ENCODE results near the gene MAP3K7CL. TPM values are rescaled to one million over a fixed set of nuclear protein-coding genes. Genes with fewer than 3 reads are reported as not detected.

MAP3K7CL gene
- total RNA-seq, 2 experiments from 2014 or later: 4.9 to 6.3 TPM

- Mint-ChIP-seq H3K27ac (no peak overlapping the region), H3K9me3 (no peaks in the 10 kb centered on the region), H3K4me3 (no peak overlapping the region), H3K27me3 (ENCODE audit: low read depth) (no peaks in the 10 kb centered on the region), H3K4me1 (ENCODE audit: low read depth) (peaks cover 4% of the 10 kb centered on the region), H3K36me3 (ENCODE audit: low read depth) (peaks cover 4% of the 10 kb centered on the region)
- CTCF ChIA-PET: no interaction called here
- intact Hi-C loops (cut with micrococcal nuclease): no loop called here
- no peak for DNase-seq
Observed at GRCh38 chr21:29176471-29177120, 46.2 kb downstream of the MAP3K7CL start.

GRCh38 chr21:29177800-29178199 lies 47.4 kb downstream of the MAP3K7CL start:
- intact Hi-C loops (cut with micrococcal nuclease): no loop called here
- no peak overlapping the region for H3K4me3 Mint-ChIP-seq
- CTCF ChIA-PET: no interaction called here

GRCh38 chr21:29178926-29179325 lies 48.5 kb downstream of the MAP3K7CL start:
- intact Hi-C loops (cut with micrococcal nuclease): no loop called here
- H3K9me3 Mint-ChIP-seq: no peaks in the 10 kb centered on the region
- H3K4me1 Mint-ChIP-seq (ENCODE audit: low read depth): peaks cover 17% of the 10 kb centered on the region
- no peak overlapping the region for H3K4me3 Mint-ChIP-seq
- peaks cover 2% of the 10 kb centered on the region for H3K36me3 Mint-ChIP-seq (ENCODE audit: low read depth)
- H3K27me3 Mint-ChIP-seq (ENCODE audit: low read depth): no peaks in the 10 kb centered on the region
- no peak for DNase-seq
- CTCF ChIA-PET: interaction anchor here (0.6 kb wide), 1 partner anchor 16 kb away, joined by 3 read pairs; no protein-coding TSS in a partner anchor
- H3K27ac Mint-ChIP-seq: no peak overlapping the region

More at GRCh38 chr21:29177800-29178199, 47.4 kb downstream of the MAP3K7CL start:
- H3K36me3 Mint-ChIP-seq (ENCODE audit: low read depth): peaks cover 4% of the 10 kb centered on the region
- H3K27me3 Mint-ChIP-seq (ENCODE audit: low read depth): no peaks in the 10 kb centered on the region
- DNase-seq: no peak
- H3K27ac Mint-ChIP-seq: no peak overlapping the region
- H3K9me3 Mint-ChIP-seq: no peaks in the 10 kb centered on the region
- peaks cover 16% of the 10 kb centered on the region for H3K4me1 Mint-ChIP-seq (ENCODE audit: low read depth)

GRCh38 chr21:29179503-29179902 lies 49.1 kb downstream of the MAP3K7CL start:
- H3K4me1 Mint-ChIP-seq (ENCODE audit: low read depth): peaks cover 17% of the 10 kb centered on the region
- CTCF ChIA-PET: no interaction called here
- no peak for DNase-seq
- H3K4me3 Mint-ChIP-seq: no peak overlapping the region
- intact Hi-C loops (cut with micrococcal nuclease): no loop called here
- no peaks in the 10 kb centered on the region for H3K9me3 Mint-ChIP-seq
- H3K27ac Mint-ChIP-seq: no peak overlapping the region
- no peaks in the 10 kb centered on the region for H3K27me3 Mint-ChIP-seq (ENCODE audit: low read depth)
- H3K36me3 Mint-ChIP-seq (ENCODE audit: low read depth): peaks cover 2% of the 10 kb centered on the region

- no peaks in the 10 kb centered on the region for H3K27me3 Mint-ChIP-seq (ENCODE audit: low read depth)
- CTCF ChIA-PET: interaction anchor here (0.9 kb wide), 1 partner anchor 12 kb away, joined by 5 read pairs; no protein-coding TSS in a partner anchor
- intact Hi-C loops (cut with micrococcal nuclease): loop anchor here (1.0 to 2.0 kb wide), 5 partner anchors 14 to 117 kb away; no protein-coding TSS in a partner anchor
- H3K9me3 Mint-ChIP-seq: no peaks in the 10 kb centered on the region
- peak overlapping the region; percentile 93 for H3K27ac Mint-ChIP-seq
- peak; percentile 37 for DNase-seq
- peaks cover 2% of the 10 kb centered on the region for H3K36me3 Mint-ChIP-seq (ENCODE audit: low read depth)
- H3K4me3 Mint-ChIP-seq: peak overlapping the region; percentile 45
- H3K4me1 Mint-ChIP-seq (ENCODE audit: low read depth): peaks cover 14% of the 10 kb centered on the region
Observed at GRCh38 chr21:29181799-29182470, 51.5 kb downstream of the MAP3K7CL start.

GRCh38 chr21:29182691-29183092 lies 52.2 kb downstream of the MAP3K7CL start:
- intact Hi-C loops (cut with micrococcal nuclease): loop anchor here (1.0 to 2.0 kb wide), 5 partner anchors 14 to 117 kb away; no protein-coding TSS in a partner anchor
- peak overlapping the region; percentile 93 for H3K27ac Mint-ChIP-seq
- no peak overlapping the region for H3K4me3 Mint-ChIP-seq
- H3K4me1 Mint-ChIP-seq (ENCODE audit: low read depth): peaks cover 14% of the 10 kb centered on the region
- no peaks in the 10 kb centered on the region for H3K9me3 Mint-ChIP-seq
- CTCF ChIA-PET: interaction anchor here (0.6 kb wide), 1 partner anchor 108 kb away, joined by 7 read pairs; no protein-coding TSS in a partner anchor
- H3K36me3 Mint-ChIP-seq (ENCODE audit: low read depth): peaks cover 2% of the 10 kb centered on the region
- no peak for DNase-seq
- no peaks in the 10 kb centered on the region for H3K27me3 Mint-ChIP-seq (ENCODE audit: low read depth)

- no peak overlapping the region for H3K27ac Mint-ChIP-seq
- intact Hi-C loops (cut with micrococcal nuclease): no loop called here
- no peaks in the 10 kb centered on the region for H3K27me3 Mint-ChIP-seq (ENCODE audit: low read depth)
- no peaks in the 10 kb centered on the region for H3K9me3 Mint-ChIP-seq
- H3K36me3 Mint-ChIP-seq (ENCODE audit: low read depth): peaks cover 2% of the 10 kb centered on the region
- CTCF ChIA-PET: interaction anchor here (1.4 kb wide), 1 partner anchor 11 kb away, joined by 3 read pairs; no protein-coding TSS in a partner anchor
- no peak overlapping the region for H3K4me3 Mint-ChIP-seq
- peaks cover 14% of the 10 kb centered on the region for H3K4me1 Mint-ChIP-seq (ENCODE audit: low read depth)
- no peak for DNase-seq
Observed at GRCh38 chr21:29184037-29184436, 53.6 kb downstream of the MAP3K7CL start.

- Mint-ChIP-seq H3K4me1 (ENCODE audit: low read depth) (peaks cover 14% of the 10 kb centered on the region), H3K36me3 (ENCODE audit: low read depth) (no peaks in the 10 kb centered on the region), H3K27ac (no peak overlapping the region), H3K27me3 (ENCODE audit: low read depth) (no peaks in the 10 kb centered on the region), H3K4me3 (no peak overlapping the region), H3K9me3 (no peaks in the 10 kb centered on the region)
- CTCF ChIA-PET: interaction anchor here (1.2 to 1.4 kb wide), 2 partner anchors 10 to 27 kb away, joined by 3 read pairs; no protein-coding TSS in a partner anchor
- no peak for DNase-seq
- intact Hi-C loops (cut with micrococcal nuclease): no loop called here
Observed at GRCh38 chr21:29185172-29185571, 54.7 kb downstream of the MAP3K7CL start.

GRCh38 chr21:29185633-29186032 lies 55.2 kb downstream of the MAP3K7CL start:
- intact Hi-C loops (cut with micrococcal nuclease): no loop called here
- Mint-ChIP-seq H3K4me1 (ENCODE audit: low read depth) (peaks cover 14% of the 10 kb centered on the region), H3K27ac (no peak overlapping the region), H3K4me3 (no peak overlapping the region), H3K27me3 (ENCODE audit: low read depth) (no peaks in the 10 kb centered on the region), H3K36me3 (ENCODE audit: low read depth) (no peaks in the 10 kb centered on the region), H3K9me3 (no peaks in the 10 kb centered on the region)
- no peak for DNase-seq
- CTCF ChIA-PET: interaction anchor here (1.2 to 1.4 kb wide), 2 partner anchors 10 to 28 kb away, joined by 3 read pairs; no protein-coding TSS in a partner anchor

- H3K27ac Mint-ChIP-seq: no peak overlapping the region
- no peaks in the 10 kb centered on the region for H3K36me3 Mint-ChIP-seq (ENCODE audit: low read depth)
- CTCF ChIA-PET: interaction anchor here (0.9 to 1.2 kb wide), 2 partner anchors 9 to 28 kb away, joined by 3 read pairs; no protein-coding TSS in a partner anchor
- no peaks in the 10 kb centered on the region for H3K9me3 Mint-ChIP-seq
- H3K4me3 Mint-ChIP-seq: no peak overlapping the region
- no peak for DNase-seq
- peaks cover 14% of the 10 kb centered on the region for H3K4me1 Mint-ChIP-seq (ENCODE audit: low read depth)
- H3K27me3 Mint-ChIP-seq (ENCODE audit: low read depth): no peaks in the 10 kb centered on the region
- intact Hi-C loops (cut with micrococcal nuclease): no loop called here
Observed at GRCh38 chr21:29186246-29186645, 55.8 kb downstream of the MAP3K7CL start.

GRCh38 chr21:29187944-29188343 lies 57.5 kb downstream of the MAP3K7CL start:
- no peak overlapping the region for H3K4me3 Mint-ChIP-seq
- H3K9me3 Mint-ChIP-seq: no peaks in the 10 kb centered on the region
- H3K36me3 Mint-ChIP-seq (ENCODE audit: low read depth): no peaks in the 10 kb centered on the region
- H3K27ac Mint-ChIP-seq: no peak overlapping the region
- CTCF ChIA-PET: interaction anchor here (1.0 kb wide), 1 partner anchor 8 kb away, joined by 3 read pairs; no protein-coding TSS in a partner anchor
- H3K27me3 Mint-ChIP-seq (ENCODE audit: low read depth): no peaks in the 10 kb centered on the region
- H3K4me1 Mint-ChIP-seq (ENCODE audit: low read depth): no peaks in the 10 kb centered on the region
- intact Hi-C loops (cut with micrococcal nuclease): no loop called here
- DNase-seq: no peak

- Mint-ChIP-seq H3K4me1 (ENCODE audit: low read depth) (peaks cover under 1% of the 10 kb centered on the region), H3K36me3 (ENCODE audit: low read depth) (no peaks in the 10 kb centered on the region), H3K4me3 (no peak overlapping the region), H3K27ac (no peak overlapping the region), H3K27me3 (ENCODE audit: low read depth) (no peaks in the 10 kb centered on the region), H3K9me3 (no peaks in the 10 kb centered on the region)
- CTCF ChIA-PET: interaction anchor here (0.7 to 0.8 kb wide), 2 partner anchors 110 to 290 kb away, joined by 3 to 6 read pairs; no protein-coding TSS in a partner anchor
- intact Hi-C loops (cut with micrococcal nuclease): no loop called here
- DNase-seq: no peak
Observed at GRCh38 chr21:29189353-29189752, 58.9 kb downstream of the MAP3K7CL start.

All from activated naive CD4-positive, alpha-beta T cell treated with anti-CD3 and anti-CD28 coated beads for 36 hours (primary cell).